HG03025 (cell line): Measurements from ENCODE around the gene NUP210.
"Not testable (repeated sequence)": the region's sequence is repeated elsewhere in the genome, so short reads cannot be mapped to it uniquely, and the experiment has no call there.

Experiments
- ATAC-seq: cut with Tn5 transposase; IDR thresholded peaks from one replicate; pipeline ENCODE4 v1.9.1; 2021; ENCODE audit warnings: mild to moderate bottlenecking, moderate library complexity; ENCODE audit not compliant: unreplicated experiment, low FRiP score

The NUP210 gene

GRCh38 chr3:13420045-13420830 is at the start of gene NUP210:
TSS of gene NUP210 (minus strand) at chr3:13420322. CDS start at chr3:13420226, 96 bp downstream.
- ATAC-seq: peak; percentile 46

GRCh38 chr3:13466781-13467180 is 46.7 kb upstream of the NUP210 start:
- ATAC-seq: no peak

GRCh38 chr3:13465236-13465873 is 45.2 kb upstream of the NUP210 start:
- no peak for ATAC-seq

- no peak for ATAC-seq
Observed at GRCh38 chr3:13463618-13464400, 43.7 kb upstream of the NUP210 start.

GRCh38 chr3:13462822-13463221 is 42.7 kb upstream of the NUP210 start:
- no peak for ATAC-seq

GRCh38 chr3:13462125-13462629 is 42.1 kb upstream of the NUP210 start:
- no peak for ATAC-seq

GRCh38 chr3:13461169-13462124 is 41.3 kb upstream of the NUP210 start:
- ATAC-seq: no peak

- ATAC-seq: no peak
Observed at GRCh38 chr3:13460341-13460736, 40.2 kb upstream of the NUP210 start.

- no peak for ATAC-seq
Observed at GRCh38 chr3:13459605-13460340, 39.7 kb upstream of the NUP210 start.

GRCh38 chr3:13457593-13457992 is 37.5 kb upstream of the NUP210 start:
- ATAC-seq: no peak

GRCh38 chr3:13455644-13456043 is 35.5 kb upstream of the NUP210 start:
- no peak for ATAC-seq

- no peak for ATAC-seq
Observed at GRCh38 chr3:13452490-13453335, 32.6 kb upstream of the NUP210 start.

- ATAC-seq: peak; percentile 16
Observed at GRCh38 chr3:13451301-13451673, 31.2 kb upstream of the NUP210 start.

GRCh38 chr3:13442882-13443281 is 22.8 kb upstream of the NUP210 start:
- ATAC-seq: not testable (repeated sequence)

GRCh38 chr3:13440204-13440817 is 20.2 kb upstream of the NUP210 start:
- ATAC-seq: no peak

- not testable (repeated sequence) for ATAC-seq
Observed at GRCh38 chr3:13436213-13436612, 16.1 kb upstream of the NUP210 start.

GRCh38 chr3:13433912-13434311 is 13.8 kb upstream of the NUP210 start:
- no peak for ATAC-seq

- no peak for ATAC-seq
Observed at GRCh38 chr3:13432093-13432492, 12.0 kb upstream of the NUP210 start.
